Mesendoderm (in vitro differentiated cells): ENCODE measurements around the gene EVC2.

Experiments
- DNase-seq: peaks from one replicate; pipeline ENCODE4 v3.0.0; 2013
- H2AK5ac ChIP-seq: 2 replicates; pipeline ENCODE4 v1.6.1; 2013; ENCODE audit warnings: low read length, inconsistent platforms
- H2BK120ac ChIP-seq: 2 replicates; pipeline ENCODE4 v1.6.1; 2013; ENCODE audit warnings: low read depth, mild to moderate bottlenecking, low read length, moderate library complexity, mixed read lengths
- H2BK15ac ChIP-seq: replicated peaks from 2 replicates; pipeline ENCODE4 v1.6.1; 2013; ENCODE audit warnings: low read depth, mild to moderate bottlenecking, moderate library complexity
- H2BK5ac ChIP-seq: 2 replicates; pipeline ENCODE4 v1.6.1; 2013; ENCODE audit warnings: low read length, inconsistent platforms
- H3K18ac ChIP-seq: 2 replicates; pipeline ENCODE4 v1.6.1; 2013; ENCODE audit warnings: mild to moderate bottlenecking, low read length, mixed read lengths
- H3K23ac ChIP-seq: one replicate; pipeline ENCODE4 v1.6.1; 2013; ENCODE audit warnings: low read length
- H3K27ac ChIP-seq: 2 replicates; pipeline ENCODE4 v1.5.1; 2013; ENCODE audit warnings: low read depth, mild to moderate bottlenecking, inconsistent platforms, low read length, moderate library complexity
- H3K27me3 ChIP-seq: 2 replicates; pipeline ENCODE4 v1.6.1; 2013; ENCODE audit warnings: low read length, control low read depth, mild to moderate bottlenecking, inconsistent platforms; ENCODE audit not compliant: insufficient read depth, poor library complexity
- H3K36me3 ChIP-seq: 2 replicates; pipeline ENCODE4 v1.6.1; 2013; ENCODE audit warnings: low read length, inconsistent platforms; ENCODE audit not compliant: control insufficient read depth, insufficient read depth
- H3K4ac ChIP-seq: one replicate; pipeline ENCODE4 v1.6.1; 2013; ENCODE audit warnings: low read depth, mild to moderate bottlenecking, low read length, moderate library complexity
- H3K4me1 ChIP-seq: 2 replicates; pipeline ENCODE4 v1.6.1; 2013; ENCODE audit warnings: low read depth, low read length, inconsistent platforms; ENCODE audit not compliant: control insufficient read depth
- H3K4me2 ChIP-seq: 2 replicates; pipeline ENCODE4 v1.6.1; 2013; ENCODE audit warnings: low read length
- H3K4me3 ChIP-seq: 2 replicates; pipeline ENCODE4 v1.5.1; 2013; ENCODE audit warnings: mild to moderate bottlenecking, low read length
- H3K56ac ChIP-seq: one replicate; pipeline ENCODE4 v1.6.1; 2013; ENCODE audit warnings: low read length
- H3K79me1 ChIP-seq: 2 replicates; pipeline ENCODE4 v1.6.1; 2013; ENCODE audit warnings: low read length, inconsistent platforms
- H3K79me2 ChIP-seq: 2 replicates; pipeline ENCODE4 v1.6.1; 2013; ENCODE audit warnings: mild to moderate bottlenecking, low read length; ENCODE audit not compliant: control insufficient read depth, insufficient read depth
- H3K9ac ChIP-seq: 2 replicates; pipeline ENCODE4 v1.6.1; 2013; ENCODE audit warnings: low read length, inconsistent platforms
- H4K5ac ChIP-seq: one replicate; pipeline ENCODE4 v1.6.1; 2013; ENCODE audit warnings: low read length
- H4K8ac ChIP-seq: one replicate; pipeline ENCODE4 v1.6.1; 2013; ENCODE audit warnings: low read depth, mild to moderate bottlenecking, control low read depth, low read length, moderate library complexity
- WGBS: extraction: QIAGEN DNeasy Blood & Tissue Kit; methylation state at CpG from one replicate; pipeline ENCODE4 v1.1.7; 2013; ENCODE audit warnings: low lambda C conversion rate, missing lambda C conversion rate; ENCODE audit not compliant: insufficient coverage; ENCODE audit errors: extremely low coverage; 5-methylcytosine and 5-hydroxymethylcytosine counted together

Gene EVC2

DNA sequence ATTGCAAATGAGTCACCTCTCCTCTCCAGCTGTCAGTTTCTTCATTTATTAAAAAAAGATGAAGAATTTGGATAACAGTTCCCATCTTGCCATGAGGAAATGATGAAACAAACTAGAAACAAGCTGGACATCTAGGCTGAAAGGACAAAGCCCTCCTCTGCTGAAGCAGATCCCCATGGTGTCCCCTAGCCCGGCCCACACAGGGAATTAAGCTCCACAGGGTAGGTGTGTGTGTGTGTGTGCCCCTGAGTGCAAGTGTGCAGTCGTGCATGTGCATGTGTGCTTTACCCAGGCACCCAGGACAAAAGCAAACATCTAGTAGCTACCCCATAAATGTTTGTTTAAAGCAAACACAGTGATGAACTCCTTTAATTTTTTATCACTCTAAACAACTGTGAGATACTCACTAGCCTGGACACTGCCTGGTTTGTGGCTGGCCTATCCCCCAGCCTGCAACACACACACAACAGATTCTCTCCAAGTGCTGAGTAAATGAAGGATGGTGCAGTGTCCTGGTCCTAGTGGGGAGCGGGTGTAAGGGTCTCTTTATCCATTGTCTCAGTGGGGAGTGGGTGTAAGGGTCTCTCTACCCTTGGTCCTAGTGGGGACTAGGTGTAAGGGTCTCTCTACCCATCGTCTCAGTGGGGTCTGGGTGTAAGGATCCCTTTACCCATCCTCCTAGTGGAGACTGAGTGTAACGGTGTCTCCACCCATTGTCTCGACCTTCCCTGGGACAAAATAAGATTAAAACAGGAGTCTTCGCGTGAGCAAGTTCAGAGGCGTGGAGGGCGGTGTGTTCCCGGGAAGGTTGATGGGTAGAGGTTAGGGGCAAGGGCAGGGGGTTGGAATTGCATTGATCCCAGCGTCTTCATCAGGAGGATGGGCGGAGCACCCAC, 2.0 kb upstream of the EVC2 start:
- peak overlapping the region; percentile 83 for H3K56ac ChIP-seq
- no peak overlapping the region for H2AK5ac ChIP-seq
- no peak overlapping the region for H2BK120ac ChIP-seq
- H2BK5ac ChIP-seq = no peak overlapping the region
- no CpG with 5 or more reads among the region's 13 CpGs for WGBS
- H3K36me3 ChIP-seq = no peaks in the 10 kb centered on the region
- no peak overlapping the region for H3K27ac ChIP-seq
- no peak overlapping the region for H4K8ac ChIP-seq
- H3K4me1 ChIP-seq = peaks cover 11% of the 10 kb centered on the region
- H3K4me3 ChIP-seq = peak overlapping the region; percentile 6
- H3K79me2 ChIP-seq = peaks cover 1% of the 10 kb centered on the region
- no peak overlapping the region for H2BK15ac ChIP-seq
- H3K79me1 ChIP-seq = peaks cover 14% of the 10 kb centered on the region
- no peak overlapping the region for H3K4ac ChIP-seq
- peak overlapping the region; percentile 16 for H3K4me2 ChIP-seq
- DNase-seq = peak; percentile 68
- H3K18ac ChIP-seq = no peak overlapping the region
- no peak overlapping the region for H3K23ac ChIP-seq
- peak overlapping the region; percentile 67 for H3K9ac ChIP-seq
- no peak overlapping the region for H4K5ac ChIP-seq
- H3K27me3 ChIP-seq = no peaks in the 10 kb centered on the region

DNA sequence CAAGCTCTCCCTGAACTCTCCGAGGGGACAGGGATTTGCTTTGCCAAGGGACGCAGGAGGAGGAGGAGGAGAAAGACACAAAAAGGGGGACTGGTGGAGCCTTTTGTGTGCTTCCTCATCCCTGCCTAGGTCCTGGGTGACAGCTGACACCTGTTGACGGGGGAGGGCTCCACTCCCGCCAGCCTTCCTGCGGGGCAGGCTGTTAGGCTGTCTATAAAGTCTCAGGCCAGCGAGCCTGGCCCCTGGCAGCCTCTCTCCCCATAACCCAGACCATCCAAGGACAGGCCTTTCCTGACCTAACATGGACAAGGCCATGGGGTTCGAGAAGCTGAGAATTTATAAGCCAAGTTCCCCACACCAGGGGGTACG, 832 bp upstream of the EVC2 start:
- no peaks in the 10 kb centered on the region for H3K36me3 ChIP-seq
- no peak overlapping the region for H3K23ac ChIP-seq
- H2BK120ac ChIP-seq = no peak overlapping the region
- WGBS = no CpG with 5 or more reads among the region's 8 CpGs
- no peak overlapping the region for H2BK5ac ChIP-seq
- H3K4me2 ChIP-seq = peak overlapping the region; percentile 70
- peaks cover 14% of the 10 kb centered on the region for H3K79me1 ChIP-seq
- H3K27me3 ChIP-seq = no peaks in the 10 kb centered on the region
- no peak overlapping the region for H4K5ac ChIP-seq
- peak; percentile 31 for DNase-seq
- H2BK15ac ChIP-seq = no peak overlapping the region
- peaks cover 1% of the 10 kb centered on the region for H3K79me2 ChIP-seq
- no peak overlapping the region for H3K4ac ChIP-seq
- H3K4me3 ChIP-seq = no peak overlapping the region
- H3K4me1 ChIP-seq = peaks cover 11% of the 10 kb centered on the region
- no peak overlapping the region for H3K27ac ChIP-seq
- peak overlapping the region; percentile 90 for H3K9ac ChIP-seq
- peak overlapping the region; percentile 71 for H3K56ac ChIP-seq
- H3K18ac ChIP-seq = no peak overlapping the region
- no peak overlapping the region for H4K8ac ChIP-seq
- no peak overlapping the region for H2AK5ac ChIP-seq

DNA sequence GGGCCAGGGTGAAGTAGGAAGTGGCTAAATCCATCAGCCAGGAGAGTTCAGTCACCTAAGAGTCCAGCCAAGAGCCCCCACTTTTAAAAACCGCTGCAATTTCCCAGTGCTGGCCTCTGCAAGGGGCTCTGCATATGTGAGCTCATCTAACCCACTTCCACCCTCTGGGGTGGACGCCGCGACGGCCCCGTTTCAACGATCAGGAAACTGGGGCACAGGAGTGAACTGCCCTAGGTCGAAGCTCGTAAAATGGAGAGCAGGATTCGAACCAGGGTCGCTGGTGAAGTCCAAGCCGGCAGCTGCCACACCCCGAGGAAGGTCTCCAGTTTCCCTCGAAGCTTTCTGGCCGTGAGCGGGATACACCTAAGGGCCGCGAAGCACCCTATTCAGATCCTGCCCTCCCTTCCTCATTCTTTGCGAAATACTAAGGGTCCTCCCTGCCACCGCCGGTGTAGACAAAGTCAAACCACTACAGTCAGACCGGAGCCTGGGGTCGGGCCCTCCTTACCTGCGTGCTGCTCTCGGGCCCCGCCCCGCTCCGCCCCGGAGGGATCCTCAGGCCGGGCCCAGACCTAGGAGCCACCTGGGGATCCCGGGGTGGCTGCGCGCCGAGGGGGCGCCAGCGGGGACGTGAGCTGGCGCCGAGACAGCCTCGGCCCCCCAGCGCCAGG, 446 bp downstream of the EVC2 start:
- Histone ChIP-seq H3K4me1 (peaks cover 11% of the 10 kb centered on the region), H3K9ac (peak overlapping the region; percentile 90), H3K4me2 (peak overlapping the region; percentile 70), H2BK15ac (no peak overlapping the region), H2AK5ac (no peak overlapping the region), H4K8ac (peak overlapping the region; percentile 68), H3K79me1 (peaks cover 11% of the 10 kb centered on the region), H3K18ac (peak overlapping the region; percentile 89), H3K23ac (no peak overlapping the region), H3K27ac (no peak overlapping the region), H3K36me3 (no peaks in the 10 kb centered on the region), H2BK120ac (no peak overlapping the region), H3K27me3 (no peaks in the 10 kb centered on the region), H2BK5ac (no peak overlapping the region), H3K4me3 (peak overlapping the region; percentile 50), H3K56ac (peak overlapping the region; percentile 71), H3K79me2 (peaks cover 1% of the 10 kb centered on the region), H3K4ac (no peak overlapping the region), H4K5ac (no peak overlapping the region)
- peak; percentile 38 for DNase-seq
- WGBS = no CpG with 5 or more reads among the region's 41 CpGs

DNA sequence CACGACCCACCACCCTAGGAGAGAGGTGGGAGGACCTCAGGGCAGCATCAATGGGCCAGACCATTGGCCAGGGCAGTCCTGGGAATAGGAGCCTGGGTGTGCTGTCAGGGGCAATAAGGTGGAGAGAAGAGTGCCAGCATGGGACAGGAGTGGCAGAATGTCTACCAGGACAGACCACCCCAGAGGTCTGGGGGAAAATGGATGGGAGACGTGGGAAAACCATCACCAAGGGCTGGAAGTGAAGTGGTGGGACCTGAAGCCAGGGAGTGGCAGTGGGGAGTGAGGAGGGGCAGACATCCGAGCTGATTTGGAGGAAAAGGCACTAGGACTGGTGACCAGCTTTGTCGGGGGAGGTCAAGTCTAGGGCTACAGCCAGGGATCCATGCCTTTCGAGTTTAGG, 993 bp downstream of the EVC2 start:
- H3K4me3 ChIP-seq = no peak overlapping the region
- no peak overlapping the region for H2BK15ac ChIP-seq
- peak overlapping the region; percentile 90 for H3K9ac ChIP-seq
- no peak overlapping the region for H2AK5ac ChIP-seq
- H3K4me1 ChIP-seq = peaks cover 11% of the 10 kb centered on the region
- peak overlapping the region; percentile 6 for H3K4me2 ChIP-seq
- no peak overlapping the region for H2BK120ac ChIP-seq
- H2BK5ac ChIP-seq = no peak overlapping the region
- no peaks in the 10 kb centered on the region for H3K27me3 ChIP-seq
- H3K4ac ChIP-seq = no peak overlapping the region
- H3K23ac ChIP-seq = no peak overlapping the region
- peaks cover 7% of the 10 kb centered on the region for H3K79me1 ChIP-seq
- no peaks in the 10 kb centered on the region for H3K36me3 ChIP-seq
- no peak overlapping the region for H4K5ac ChIP-seq
- peak overlapping the region; percentile 71 for H3K56ac ChIP-seq
- no peak overlapping the region for H3K18ac ChIP-seq
- no CpG with 5 or more reads among the region's 5 CpGs for WGBS
- no peak for DNase-seq
- H4K8ac ChIP-seq = no peak overlapping the region
- H3K27ac ChIP-seq = no peak overlapping the region
- peaks cover 1% of the 10 kb centered on the region for H3K79me2 ChIP-seq

DNA sequence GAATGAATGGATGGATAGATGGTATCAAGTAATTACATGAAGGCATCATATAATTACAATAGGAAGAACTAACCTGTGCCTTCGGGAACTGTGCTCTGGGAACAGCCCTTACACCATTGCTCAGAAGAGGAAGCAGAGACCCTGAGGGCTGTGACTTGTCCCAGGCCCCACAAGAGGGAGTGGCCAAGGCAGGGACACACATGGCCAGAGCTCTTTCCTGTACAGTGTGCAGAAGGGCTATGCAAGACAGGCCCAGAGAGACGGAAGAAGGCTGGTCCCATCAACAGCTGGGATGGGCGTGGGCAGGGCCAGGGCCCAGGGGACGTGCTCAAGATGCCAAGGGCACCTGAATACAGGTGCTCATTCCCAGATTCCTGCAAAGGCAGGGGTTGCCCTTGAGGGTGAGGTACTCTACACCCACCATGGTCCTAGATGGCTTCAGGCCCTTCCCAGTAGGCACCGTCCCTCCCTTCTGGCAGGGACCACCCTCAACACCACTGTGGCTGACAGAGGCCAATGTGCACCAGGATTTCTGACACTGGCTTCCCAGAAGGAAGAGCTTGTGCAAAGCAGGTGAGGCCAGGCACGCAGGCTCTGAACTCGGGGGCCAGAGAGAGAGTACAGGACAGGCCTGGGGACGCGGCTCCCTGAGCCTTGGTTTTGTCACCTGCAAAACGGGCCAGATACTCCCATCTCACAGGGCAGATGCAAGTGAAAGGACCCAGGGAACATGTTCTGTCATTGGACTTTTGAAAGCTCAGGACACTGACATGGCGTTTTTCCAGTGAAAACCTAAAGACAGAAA, 1.7 kb downstream of the EVC2 start:
- DNase-seq = no peak
- no peak overlapping the region for H3K27ac ChIP-seq
- H3K23ac ChIP-seq = no peak overlapping the region
- H3K56ac ChIP-seq = no peak overlapping the region
- no peak overlapping the region for H4K8ac ChIP-seq
- no CpG with 5 or more reads among the region's 11 CpGs for WGBS
- H2BK5ac ChIP-seq = no peak overlapping the region
- no peak overlapping the region for H4K5ac ChIP-seq
- H2BK120ac ChIP-seq = no peak overlapping the region
- no peak overlapping the region for H3K4ac ChIP-seq
- H3K27me3 ChIP-seq = no peaks in the 10 kb centered on the region
- H3K4me3 ChIP-seq = no peak overlapping the region
- H3K36me3 ChIP-seq = no peaks in the 10 kb centered on the region
- no peak overlapping the region for H2AK5ac ChIP-seq
- H3K18ac ChIP-seq = no peak overlapping the region
- peaks cover 6% of the 10 kb centered on the region for H3K4me1 ChIP-seq
- H3K9ac ChIP-seq = no peak overlapping the region
- H2BK15ac ChIP-seq = no peak overlapping the region
- H3K79me1 ChIP-seq = peaks cover 2% of the 10 kb centered on the region
- H3K4me2 ChIP-seq = no peak overlapping the region
- H3K79me2 ChIP-seq = no peaks in the 10 kb centered on the region
